ELF-1 (cell line): ENCODE measurements around the gene TMEM63C.

Source experiments
- DNase-seq: peaks from one replicate; pipeline ENCODE4 v3.0.0-alpha.2; 2016; ENCODE audit warnings: low read depth, low spot score

The TMEM63C gene

DNA sequence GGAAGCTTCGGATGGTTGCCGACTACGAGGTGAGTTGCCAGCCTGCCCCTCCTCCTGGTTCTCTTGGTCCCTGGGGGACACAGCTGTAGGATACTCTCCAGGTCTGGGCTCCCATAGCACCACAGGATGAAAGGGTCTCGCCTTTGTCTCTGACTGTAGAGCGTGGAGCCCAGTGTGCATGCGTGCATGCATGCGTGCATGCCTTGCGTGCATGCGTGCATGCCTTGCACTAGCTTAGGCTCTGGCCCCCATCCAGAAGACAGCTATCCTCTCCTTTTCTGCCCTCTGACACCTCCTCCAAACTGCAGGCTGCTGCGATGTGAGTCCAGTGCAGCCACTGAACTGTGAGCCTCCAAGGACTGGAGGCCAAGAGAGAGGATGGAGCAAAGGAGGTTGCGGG lies 70.3 kb downstream of the TMEM63C start:
- no peak for DNase-seq

DNA sequence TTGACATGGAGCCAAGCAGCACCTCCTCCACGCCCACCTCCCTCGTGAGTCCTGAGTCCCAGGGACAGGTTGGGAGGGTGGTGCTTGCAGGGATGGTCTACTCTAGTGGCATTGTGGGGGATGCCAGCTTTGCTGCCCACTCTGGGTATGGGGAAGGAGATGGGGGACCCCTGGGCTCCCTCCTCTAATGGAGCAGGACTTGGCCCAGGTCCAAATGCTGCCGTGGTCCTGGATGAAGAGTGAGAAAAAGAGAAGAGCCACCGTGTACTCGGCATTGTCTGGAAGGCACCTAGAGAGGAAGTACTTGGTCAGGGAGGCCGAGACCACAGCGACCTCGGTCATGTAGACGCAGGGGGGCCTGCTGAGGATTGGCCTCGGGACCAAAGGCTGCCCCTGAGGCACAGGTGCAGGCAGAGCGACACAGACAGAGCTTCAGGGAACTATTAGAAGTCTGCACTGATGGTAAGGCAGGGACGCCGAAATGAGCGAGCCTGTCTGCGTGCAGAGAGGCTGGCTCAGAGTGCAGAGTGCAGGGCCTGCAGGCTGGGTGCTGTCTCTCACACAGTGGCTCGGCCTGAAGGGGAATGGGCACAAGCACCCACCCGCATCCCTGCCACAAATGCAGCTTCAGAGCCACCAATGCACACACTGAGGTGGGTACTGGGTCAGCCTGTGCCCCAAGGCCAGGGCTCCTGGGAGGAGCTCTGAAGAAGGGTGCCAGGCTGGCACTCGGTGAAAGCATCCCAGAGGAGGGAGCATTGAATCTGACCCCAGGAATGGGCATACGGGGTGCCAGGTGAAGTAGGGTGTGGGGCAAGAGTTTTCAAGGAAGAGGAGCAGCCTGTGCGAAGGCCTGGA lies 72.0 kb downstream of the TMEM63C start:
- no peak for DNase-seq

DNA sequence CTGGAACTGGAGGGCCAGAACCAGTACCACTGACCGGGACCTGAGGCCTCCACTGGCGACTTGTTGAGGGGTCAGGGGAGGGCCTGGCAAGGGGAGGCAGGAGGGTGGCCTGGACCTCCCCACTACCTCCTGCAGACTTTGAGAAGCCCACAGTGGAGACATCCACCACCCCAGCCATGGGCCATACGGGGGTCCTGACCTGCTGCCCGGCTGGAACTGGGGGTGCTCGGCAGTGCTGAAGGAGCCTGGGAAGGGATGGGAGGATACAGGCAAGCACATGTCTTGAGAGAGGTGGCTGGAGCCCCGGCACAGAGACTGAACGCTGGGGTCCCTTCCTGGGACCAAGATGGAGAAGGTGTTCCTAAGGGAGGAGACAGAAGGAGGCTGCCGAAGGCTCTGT lies 75.1 kb downstream of the TMEM63C start:
- no peak for DNase-seq

DNA sequence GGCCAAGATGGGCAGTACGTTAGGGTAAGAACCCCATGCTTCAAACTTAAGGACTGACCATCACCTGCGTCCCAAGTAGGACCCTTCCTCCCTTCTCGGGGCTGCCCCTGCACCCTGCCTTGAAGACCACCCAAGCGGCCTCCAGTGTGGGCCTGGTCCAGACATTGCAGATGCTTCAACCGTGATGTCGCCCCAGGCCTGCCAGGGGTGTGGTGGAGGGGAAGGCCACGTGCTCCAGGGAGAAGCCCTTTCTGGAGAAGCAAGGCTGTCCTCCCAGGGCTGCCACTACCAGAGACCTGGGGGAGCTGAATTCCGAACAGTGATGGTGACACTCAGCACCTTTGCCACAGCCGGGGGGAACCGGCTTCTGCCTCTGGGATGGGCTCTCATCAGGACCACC lies 76.1 kb downstream of the TMEM63C start:
- no peak for DNase-seq

DNA sequence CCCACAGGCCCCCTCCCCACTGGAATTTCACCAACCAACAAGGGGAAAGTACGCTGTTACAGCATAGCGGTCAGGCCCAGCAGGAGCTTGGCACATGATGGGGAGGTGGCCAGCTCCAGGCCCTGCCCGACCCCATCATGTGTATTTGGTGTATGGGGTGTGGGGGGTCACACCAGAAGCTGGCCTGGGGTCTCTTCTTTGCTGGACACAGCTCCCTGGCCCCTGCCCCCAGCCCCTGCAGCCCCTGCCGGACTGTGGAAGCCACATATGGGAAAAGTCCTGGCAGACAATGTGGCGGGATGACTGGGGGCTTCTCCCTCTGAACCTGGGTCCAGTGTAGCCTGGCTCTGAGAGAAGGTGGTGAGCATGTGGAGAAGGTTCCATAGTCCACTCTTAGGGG lies 77.0 kb downstream of the TMEM63C start:
- no peak for DNase-seq

DNA sequence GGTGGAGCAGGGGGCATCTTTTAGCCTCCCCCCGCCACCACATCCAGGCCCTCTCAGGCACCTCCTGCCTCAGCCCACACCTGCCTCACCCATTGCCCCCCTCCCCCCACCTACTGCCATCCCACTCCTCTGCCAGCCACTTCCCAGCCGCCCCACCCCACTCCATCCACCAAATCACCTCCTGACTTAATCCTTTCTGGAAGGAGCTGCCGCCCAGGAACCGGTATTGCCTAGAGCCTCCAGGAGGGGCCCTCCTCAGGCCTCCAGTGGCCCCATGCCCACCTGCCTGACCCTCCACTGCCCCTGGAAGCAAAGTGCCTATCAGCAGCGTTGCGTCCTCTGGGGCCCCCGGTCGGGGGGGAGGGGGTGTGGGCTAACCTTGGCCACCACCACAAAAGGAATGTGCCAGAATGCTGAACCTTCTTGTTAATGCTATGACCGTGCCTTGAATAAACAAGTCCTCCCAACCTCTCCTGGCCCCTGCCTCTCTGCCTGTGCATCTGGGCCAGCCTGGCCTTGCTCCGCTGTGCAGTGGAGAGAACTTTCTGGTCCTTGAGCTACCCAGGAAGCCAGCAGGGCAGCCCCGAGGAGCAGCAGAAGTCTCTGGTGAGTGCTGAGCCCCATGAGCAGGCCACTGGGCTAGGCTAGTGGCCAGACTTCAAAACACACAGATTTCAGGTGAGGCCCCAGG lies 77.6 kb downstream of the TMEM63C start:
- DNase-seq: no peak

DNA sequence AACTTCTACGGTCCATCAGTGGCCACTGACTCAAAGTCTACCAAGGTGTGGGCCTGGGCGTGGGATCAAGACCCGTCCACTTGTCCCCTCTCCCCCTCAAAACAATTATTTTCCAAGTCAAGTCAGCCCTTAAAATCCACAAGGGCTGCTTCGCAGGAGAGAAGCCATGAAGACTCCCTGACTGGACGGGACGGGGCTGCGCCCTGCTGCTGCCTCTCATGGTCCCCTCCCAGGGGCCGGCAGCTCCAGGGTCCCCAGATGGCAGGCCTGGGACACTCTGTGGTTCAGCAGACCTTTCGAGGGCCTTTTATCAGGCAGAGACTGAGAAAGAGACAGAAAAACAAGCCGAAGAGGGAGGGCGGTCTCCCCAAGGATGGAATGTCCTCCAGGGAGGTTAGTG lies 78.6 kb downstream of the TMEM63C start:
- no peak for DNase-seq

DNA sequence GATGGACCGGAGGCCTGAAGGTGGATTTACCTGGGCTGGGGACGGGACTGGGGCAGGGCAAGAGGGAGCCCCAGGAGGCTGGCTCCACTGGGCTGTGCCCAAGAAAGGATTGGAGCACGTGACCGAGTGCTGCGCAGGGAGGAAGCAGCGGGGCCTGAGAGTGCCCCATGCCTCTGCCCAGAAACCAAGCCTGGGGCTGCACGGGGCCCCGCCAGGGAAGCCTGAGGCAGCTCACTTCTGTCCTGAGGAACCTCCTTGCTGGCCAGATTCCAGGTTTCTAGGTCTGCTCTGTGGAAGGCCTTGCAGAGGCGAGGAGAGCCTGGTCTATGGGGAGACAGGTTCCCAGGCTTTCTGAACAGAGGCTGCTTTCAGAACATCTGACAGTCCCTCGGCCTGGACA lies 79.0 kb downstream of the TMEM63C start:
- DNase-seq: no peak

DNA sequence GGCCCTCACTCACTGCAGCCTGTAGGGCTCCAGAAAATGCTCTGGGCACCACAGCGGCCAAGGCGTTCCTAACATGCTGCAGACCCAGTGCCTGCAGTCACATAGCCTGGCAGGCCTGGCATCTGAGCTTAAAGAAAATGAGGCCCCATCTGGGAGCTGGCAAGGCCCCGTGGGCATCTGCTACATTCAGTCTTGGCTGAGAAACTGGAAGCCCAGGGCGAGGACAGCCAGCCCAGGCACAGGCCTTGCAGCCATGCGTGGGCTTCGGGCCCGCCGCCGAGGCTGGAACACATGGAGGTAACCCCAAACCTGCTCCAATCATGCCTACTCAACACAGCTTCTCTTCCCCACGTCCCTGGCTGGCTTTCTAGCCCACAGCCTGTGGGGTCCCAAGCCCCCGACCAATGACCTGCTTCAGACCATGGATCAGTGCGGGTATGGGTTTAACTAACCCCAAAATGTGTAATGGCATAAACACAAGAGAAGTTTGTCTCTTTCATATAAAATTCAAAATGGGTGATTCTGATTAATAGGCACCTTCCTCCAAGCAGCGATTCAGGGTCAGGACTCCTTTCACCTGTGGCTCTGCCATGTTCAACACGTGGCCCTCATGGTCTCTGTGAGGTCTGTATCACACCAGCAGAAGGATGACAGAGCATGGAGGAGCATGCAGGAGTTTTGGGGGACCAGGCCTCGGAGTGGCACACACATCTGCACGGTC lies 83.0 kb downstream of the TMEM63C start:
- DNase-seq: no peak

DNA sequence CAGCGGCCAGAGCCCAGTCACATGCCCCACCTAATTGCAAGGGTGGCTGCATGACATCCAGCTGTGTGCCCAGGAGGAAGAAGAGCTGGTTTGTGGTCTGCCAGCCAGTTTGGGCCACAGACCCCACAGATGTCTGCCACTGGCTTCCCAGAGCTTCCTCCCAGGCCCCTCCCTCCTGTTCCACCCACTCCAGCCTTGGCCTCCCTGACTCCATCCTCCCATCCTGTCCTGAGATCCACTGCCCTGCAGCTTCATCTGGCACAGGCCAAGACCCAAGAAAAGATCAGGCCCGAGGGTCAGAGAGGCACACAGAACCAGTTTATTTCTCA lies 83.6 kb downstream of the TMEM63C start:
- no peak for DNase-seq

DNA sequence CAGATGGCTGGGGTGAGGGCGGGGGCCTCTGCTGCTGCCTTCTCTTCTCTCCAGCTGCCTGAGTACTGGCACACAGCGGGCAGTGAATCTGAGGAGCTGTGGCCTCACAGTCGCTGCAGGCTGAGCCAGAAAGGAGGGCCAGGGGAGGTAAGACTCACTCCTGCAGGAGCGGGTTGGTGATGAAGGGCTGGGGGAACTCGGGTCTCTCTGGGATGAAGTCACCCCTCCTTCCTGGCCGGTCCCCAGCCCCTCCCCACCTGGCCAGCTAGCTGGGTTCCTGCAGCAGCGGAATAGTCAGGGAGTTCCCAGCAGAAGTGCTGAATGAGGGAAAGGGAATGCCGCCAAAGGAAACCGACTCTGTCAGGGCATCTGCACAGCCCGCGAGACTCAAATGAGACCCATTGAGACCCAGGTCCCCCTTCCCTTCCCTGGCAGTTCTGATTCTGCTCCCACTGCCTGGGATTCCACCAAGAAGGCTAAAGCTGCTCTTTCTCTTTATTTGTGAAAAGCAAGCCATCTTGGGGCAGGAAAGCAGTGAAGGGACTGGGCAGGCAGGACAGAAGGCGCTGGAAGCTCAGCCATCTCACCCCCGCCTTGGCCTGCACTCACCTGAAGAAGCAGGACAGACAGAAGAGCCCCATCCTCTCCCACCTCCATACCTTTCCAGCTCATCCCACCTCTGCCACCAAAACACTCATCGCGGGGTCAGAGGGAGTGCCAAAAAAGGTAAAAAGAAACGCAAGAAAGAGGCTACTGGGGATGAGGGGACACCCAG lies 84.2 kb downstream of the TMEM63C start:
- no peak for DNase-seq

DNA sequence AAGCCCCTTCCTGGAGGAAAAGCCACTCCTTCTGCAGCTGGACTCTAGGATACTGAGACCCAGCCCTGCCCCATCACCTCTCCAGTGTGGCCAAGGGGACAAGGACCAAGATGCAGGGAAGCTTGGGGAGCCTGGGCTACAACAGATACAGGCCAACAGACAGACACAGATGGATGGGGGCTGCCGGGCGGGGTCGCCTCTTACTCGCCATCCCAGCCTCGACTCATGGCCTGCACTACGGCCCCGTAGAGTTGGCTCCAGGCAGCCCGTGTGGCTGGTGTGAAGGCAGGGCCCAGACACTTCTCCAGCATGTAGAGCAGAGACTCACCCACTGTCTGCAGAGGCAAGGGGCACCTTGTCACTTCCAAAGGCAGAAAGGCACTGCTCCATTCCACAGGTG lies 84.7 kb downstream of the TMEM63C start:
- no peak for DNase-seq

DNA sequence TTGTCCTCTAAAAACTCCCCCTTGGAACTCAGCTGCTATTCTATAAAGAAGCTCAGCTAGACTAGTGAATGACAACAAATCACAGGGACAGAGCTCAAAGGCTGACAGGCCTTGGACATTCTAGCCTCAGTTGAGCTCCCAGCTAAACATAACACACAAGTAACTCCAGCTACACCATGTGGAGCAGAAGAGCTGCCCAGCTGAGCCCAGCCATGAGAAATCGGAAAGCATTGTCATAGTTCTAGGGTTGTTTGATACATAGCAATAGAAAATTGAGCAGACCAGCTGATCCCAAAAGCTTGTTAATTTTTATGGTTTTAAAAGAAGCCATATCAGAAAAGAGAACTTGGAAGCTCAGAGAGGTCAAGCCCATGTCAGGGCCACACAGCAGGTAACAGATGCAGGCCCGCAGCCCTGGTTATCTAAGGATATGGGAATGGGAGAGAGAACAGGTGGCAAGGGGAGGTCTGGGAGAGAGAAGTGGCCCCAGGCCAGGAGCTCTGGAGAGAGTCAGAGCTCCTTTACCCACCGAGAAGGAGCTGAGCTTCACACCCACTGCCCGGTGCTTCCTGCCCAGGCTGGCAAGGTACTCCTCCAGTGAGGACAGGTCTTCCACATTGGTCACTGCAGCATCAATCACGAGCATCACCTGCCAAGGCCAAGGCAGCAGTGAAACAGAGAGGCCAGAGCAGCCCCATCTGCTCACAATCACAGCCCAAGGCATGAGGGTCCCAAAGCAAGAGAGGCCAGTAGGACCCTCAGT lies 86.5 kb downstream of the TMEM63C start:
- DNase-seq: no peak

DNA sequence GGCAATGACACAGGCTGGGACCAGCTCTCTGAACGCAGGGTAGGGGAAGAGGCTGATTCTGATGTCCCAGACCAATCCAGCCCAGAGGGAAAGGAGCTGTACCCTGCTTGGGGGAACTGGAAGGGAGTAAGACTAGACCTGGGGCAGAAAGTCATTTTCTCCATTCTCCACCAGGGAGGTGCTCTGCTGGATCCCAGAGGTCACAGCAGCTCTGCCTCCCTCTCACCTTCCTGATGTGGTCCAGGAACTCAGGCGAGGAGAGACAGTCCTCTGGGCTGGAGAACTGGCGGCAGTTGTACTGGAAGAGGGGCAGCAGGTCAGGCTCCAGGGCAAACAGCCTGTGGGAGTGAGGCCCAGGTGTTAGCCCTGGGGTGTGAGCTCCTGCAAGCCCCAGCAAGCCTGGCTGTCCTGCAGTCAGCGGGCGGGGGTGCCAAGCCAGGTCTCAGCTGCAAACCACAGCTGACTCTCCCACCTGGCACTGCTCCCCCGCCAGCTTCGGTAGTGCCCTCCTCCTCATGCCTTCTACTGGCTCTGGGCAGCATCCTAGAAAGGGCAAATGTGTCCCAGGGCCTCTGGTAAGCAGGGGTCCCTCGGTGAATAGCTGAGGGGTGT lies 87.5 kb downstream of the TMEM63C start:
- peak; percentile 22 for DNase-seq

DNA sequence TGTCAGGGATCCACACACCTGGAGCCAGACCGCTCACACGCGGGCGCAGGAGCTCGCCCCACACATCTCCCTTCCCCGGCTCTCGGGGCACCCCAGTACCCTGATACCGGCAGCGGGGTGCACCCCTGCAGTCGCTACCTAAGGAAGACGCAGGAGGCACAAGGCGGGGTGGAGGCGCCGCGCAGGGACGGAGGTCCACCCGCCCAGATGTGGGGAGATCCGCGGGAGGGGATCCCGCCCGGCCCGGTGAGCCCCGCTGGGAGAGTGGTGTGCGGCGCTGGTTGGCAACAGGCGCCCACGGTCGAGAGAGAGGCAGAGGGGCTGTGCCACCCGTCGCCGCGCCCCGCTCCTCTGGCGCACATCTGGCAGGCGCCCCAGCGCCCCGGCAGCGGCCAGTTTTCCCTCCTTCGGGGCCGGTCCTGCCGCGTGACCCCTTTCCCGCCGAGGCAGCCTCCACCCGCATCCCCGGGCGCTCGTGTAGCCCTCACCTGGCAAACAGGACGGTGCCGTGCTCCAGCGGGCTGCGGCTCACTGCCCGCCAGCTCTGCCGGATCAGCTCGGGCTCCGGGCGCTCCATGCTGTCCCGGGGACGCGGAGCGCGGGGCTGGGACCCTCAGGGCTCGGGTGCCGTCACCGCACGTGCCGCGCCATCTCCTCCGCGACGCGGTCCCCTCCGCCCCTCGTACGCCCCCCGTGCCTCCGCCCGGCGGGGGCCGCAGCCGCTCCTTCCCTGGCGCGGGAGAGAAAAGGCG lies 88.9 kb downstream of the TMEM63C start:
- DNase-seq: peak; percentile 15

DNA sequence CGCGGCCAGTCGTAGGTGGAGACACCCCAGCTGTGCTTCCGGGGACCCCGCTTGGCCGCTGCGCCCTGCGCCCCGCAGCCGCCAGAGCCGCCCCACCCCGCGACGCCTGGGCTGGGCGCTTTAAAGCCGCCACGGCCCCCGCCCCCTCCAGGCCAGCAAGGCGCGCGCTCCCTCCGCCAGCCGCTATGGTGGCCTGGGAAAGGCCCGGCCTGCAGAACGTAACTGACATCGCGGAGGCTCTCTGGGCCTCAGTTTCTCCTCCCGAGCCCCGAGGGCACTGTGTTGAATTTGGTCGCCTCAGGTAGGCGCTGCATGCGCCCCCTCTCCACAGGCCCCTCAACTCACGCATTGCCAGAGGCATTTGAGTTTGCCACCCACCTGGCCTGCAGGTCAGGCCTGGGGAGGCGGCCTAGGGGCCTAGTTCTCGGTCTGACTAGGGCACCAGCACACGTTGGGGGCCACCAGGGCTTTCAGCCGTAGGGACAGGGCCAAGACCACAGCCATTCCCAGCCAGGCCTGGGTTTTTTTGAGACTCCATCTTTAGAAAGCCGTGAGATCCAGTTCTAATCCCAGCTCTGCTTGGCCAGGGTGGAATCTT lies 89.6 kb downstream of the TMEM63C start, which contains the start of gene NGB:
NGB (minus strand) TSS at position 94 of the 598 bp plus-strand sequence. CDS start 269 bp downstream, outside the sequence.
- DNase-seq: peak; percentile 22

DNA sequence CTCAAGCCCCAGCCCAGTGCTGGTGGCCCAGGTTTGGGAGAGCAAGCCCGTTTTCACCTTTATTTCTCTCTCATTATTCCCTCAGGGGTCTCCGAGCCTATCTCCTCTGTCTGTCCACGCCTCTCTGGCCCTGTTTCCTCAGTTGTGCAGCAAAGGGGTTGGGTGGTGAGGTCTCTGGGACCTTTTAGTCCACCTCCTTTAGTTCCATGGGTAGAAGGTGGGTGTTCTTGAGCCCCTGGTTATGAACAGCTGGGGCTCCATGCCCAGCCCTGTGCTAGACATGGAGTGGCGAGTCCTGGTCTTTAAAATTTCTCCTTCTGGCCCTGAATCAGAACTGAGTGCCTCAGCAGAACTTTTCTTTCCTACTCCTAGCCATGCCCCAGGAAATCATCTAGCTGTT lies 90.7 kb downstream of the TMEM63C start:
- no peak for DNase-seq

DNA sequence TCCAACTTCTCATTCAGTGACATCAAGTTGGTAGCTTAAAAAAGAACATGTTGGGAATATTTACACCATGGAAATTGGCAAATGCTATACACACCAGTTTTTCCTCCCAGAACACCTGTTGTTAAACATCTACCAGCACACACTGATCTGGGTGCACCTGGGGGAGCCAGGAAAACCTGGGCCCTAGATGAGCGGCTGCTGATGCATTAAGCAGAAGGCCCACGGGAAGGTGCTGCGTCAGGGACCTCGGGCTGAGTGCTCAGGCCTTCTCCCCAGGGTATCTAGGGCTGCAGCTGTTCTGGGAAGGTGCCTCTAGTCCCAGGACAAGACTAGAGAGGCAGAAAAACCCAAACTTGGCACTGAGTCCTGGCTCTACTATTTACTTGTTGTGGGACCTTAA lies 92.2 kb downstream of the TMEM63C start:
- no peak for DNase-seq

DNA sequence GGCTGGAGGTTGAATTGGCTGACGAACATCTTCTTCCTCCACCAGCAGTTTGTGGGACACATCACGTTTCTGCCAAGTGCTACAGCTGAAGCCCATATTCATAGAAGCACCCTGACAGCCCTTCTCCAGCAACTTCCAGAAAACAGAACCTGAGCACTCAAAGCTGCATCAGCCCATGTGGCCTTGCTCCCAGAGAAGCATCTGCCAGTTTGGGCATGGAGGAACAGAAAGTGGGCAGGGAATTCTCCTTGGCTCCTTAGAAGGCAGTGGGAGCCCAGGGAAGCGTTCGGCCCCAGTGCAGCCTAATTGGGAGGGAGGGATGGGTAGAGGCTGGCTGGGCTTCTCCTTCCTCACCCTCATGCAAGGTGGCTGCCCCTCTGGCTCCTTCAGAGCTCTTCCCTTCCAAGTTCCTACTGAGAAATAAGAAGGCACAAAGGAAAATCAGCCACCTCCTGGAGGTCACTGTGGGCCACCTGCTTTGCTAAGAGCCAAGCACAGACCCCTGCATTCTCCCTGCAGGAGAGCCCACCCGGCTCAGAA lies 93.5 kb downstream of the TMEM63C start:
- no peak for DNase-seq
